Measurements from ENCODE around the gene ELAPOR2. TPM values are rescaled to one million over a fixed set of nuclear protein-coding genes. Genes with fewer than 3 reads are reported as not detected.

ELAPOR2 gene
- total and polyA plus RNA-seq, 9 of the 15 experiments (the other 6 are each of a cell fraction or from before 2014, with no cell fraction given), result 9.2 to 72.0 (median 35.0) TPM

- BruUV-seq (replicated peaks), result no TSS peak
- Histone ChIP-seq H3K4me1 (replicated peaks in 1 of 2; ENCODE audit: control insufficient read depth in 2 of 2, insufficient read depth in 2 of 2, low read length in 2 of 2) (peaks cover 0 to 7% of the 10 kb centered on the region in 2 experiments; a peak in 2 of 5 replicates), H3K9me1 (ENCODE audit: control insufficient read depth, insufficient read depth, low read length) (no peaks in the 10 kb centered on the region), H3K9ac (ENCODE audit: insufficient read depth in 1 of 2, low read depth in 2 of 2, low read length in 2 of 2) (no peak overlapping the region; a peak in 1 of 4 replicates), H3K79me2 (ENCODE audit: control insufficient read depth, insufficient read depth, low read length) (peaks cover 82% of the 10 kb centered on the region), H3K9me3 (replicated peaks; ENCODE audit: control insufficient read depth, insufficient read depth, low read depth, low read length) (no peaks in the 10 kb centered on the region; the same call in 1 of the 2 replicates), H3K4me3 (no peak overlapping the region), H4K20me1 (replicated peaks; ENCODE audit: control insufficient read depth, insufficient read depth, low read length) (no peaks in the 10 kb centered on the region), H3K27ac (ENCODE audit: extremely low read depth, low read depth, low read length) (peak overlapping the region; percentile 24; the same call in 2 of the 3 replicates), H3K36me3 (ENCODE audit: control insufficient read depth, insufficient read depth, low read length) (no peaks in the 10 kb centered on the region), H2AFZ (ENCODE audit: low read depth, low read length) (no peak overlapping the region; the same call in 1 of the 2 replicates), H3K27me3 (ENCODE audit: control insufficient read depth in 2 of 2, insufficient read depth in 2 of 2, low read length in 2 of 2) (no peaks in the 10 kb centered on the region), H3K4me2 (ENCODE audit: insufficient read depth, low read length) (no peak overlapping the region)
- ATAC-seq (peak; percentile 95), DNase-seq (ENCODE audit: extremely low read depth in 1 of 4, low spot score in 3 of 4) (peak in 3 of 4 experiments; percentile 27 to 76 (median 61)), FAIRE-seq (peak; percentile 65)
- ChIA-PET CTCF (ENCODE audit: low intra/inter-chr PET ratio) (no interaction called here), POLR2A (interaction anchor here (0.7 to 4.0 kb wide), 2 partner anchors 8 to 124 kb away, joined by 3 to 24 read pairs; partner anchors contain the start of gene DMTF1)
- intact Hi-C loops (cut with micrococcal nuclease) (no loop called here), in situ Hi-C loops (cut with MboI) (no loop called here)
- 0% methylated on average over 1 of the region's 1 CpG for WGBS (ENCODE audit: insufficient coverage, low coverage, missing lambda C conversion rate)
- TF ChIP-seq, protein P1, sequence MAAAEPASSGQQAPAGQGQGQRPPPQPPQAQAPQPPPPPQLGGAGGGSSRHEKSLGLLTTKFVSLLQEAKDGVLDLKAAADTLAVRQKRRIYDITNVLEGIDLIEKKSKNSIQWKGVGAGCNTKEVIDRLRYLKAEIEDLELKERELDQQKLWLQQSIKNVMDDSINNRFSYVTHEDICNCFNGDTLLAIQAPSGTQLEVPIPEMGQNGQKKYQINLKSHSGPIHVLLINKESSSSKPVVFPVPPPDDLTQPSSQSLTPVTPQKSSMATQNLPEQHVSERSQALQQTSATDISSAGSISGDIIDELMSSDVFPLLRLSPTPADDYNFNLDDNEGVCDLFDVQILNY (CRISPR knock-in tag; IDR thresholded peaks at IDR 0.05), result no peak
- TF ChIP-seq, protein P2, sequence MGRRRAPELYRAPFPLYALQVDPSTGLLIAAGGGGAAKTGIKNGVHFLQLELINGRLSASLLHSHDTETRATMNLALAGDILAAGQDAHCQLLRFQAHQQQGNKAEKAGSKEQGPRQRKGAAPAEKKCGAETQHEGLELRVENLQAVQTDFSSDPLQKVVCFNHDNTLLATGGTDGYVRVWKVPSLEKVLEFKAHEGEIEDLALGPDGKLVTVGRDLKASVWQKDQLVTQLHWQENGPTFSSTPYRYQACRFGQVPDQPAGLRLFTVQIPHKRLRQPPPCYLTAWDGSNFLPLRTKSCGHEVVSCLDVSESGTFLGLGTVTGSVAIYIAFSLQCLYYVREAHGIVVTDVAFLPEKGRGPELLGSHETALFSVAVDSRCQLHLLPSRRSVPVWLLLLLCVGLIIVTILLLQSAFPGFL (CRISPR knock-in tag; IDR thresholded peaks at IDR 0.05), result no peak
- TF ChIP-seq SOX6 (IDR thresholded peaks at IDR 0.05) (peak; percentile 23; the same call in 1 of the 2 replicates), ZNF778 (CRISPR knock-in tag; IDR thresholded peaks at IDR 0.05) (no peak), TAF7 (tag; IDR thresholded peaks at IDR 0.05) (no peak), NRF1 (conservative IDR thresholded peaks at IDR 0.05 in 1 of 2, IDR thresholded peaks at IDR 0.05 in 1 of 2) (no peak), PTRF (tag; IDR thresholded peaks at IDR 0.05) (no peak), POLR2A (conservative IDR thresholded peaks at IDR 0.05) (no peak), CBFA2T2 (conservative IDR thresholded peaks at IDR 0.05) (peak; percentile 51), TOE1 (IDR thresholded peaks at IDR 0.05; ENCODE audit: borderline replicate concordance) (peak; percentile 35; the same call in 1 of the 2 replicates), TOE1 (CRISPR knock-in tag; IDR thresholded peaks at IDR 0.05; ENCODE audit: borderline replicate concordance, low read depth) (no peak), HOXB6 (CRISPR knock-in tag; IDR thresholded peaks at IDR 0.05; ENCODE audit: borderline replicate concordance) (no peak), ZNF146 (CRISPR knock-in tag; IDR thresholded peaks at IDR 0.05; ENCODE audit: unreplicated experiment) (no peak), LCOR (CRISPR knock-in tag; IDR thresholded peaks at IDR 0.05) (no peak), ZNF274 (IDR thresholded peaks at IDR 0.05; ENCODE audit: borderline replicate concordance, low read depth, low read length) (no peak)
Measured at GRCh38 chr7:87028636-87029035, 30.8 kb downstream of the ELAPOR2 start.

Data from K562 (cell line).